ENCODE data around the gene RGS1. TPM values are rescaled to one million over a fixed set of nuclear protein-coding genes. Genes with fewer than 3 reads are reported as not detected.

RGS1 gene
- total RNA-seq, 4 donors from 2014 or later, result 7.4 to 55.9 (median 22.6) TPM

DNA sequence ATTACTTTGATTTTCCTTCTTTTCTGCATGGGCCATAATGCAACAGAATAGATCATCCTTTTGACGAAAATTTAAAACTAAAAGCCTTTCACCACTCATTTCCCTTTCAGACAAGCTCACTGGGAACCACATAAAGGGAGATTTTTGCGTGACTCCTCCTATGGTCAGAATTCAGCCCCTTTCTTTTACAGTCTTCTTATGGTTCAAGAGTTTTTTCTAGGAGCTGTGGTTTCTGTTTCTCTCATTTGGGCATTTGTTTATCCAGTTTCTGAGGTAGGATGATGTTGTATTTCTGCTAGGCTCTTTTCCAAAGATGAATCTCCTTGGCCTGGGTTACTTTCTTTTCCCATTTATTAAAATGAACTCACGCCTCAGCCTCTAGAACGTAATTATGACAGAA is 16.9 kb downstream of the RGS1 start:
- H3K27ac ChIP-seq, result peak overlapping the region in 3 of 4 donors; percentile 58 to 71 (median 59)

GRCh38 chr1:192592981-192593708 is 17.6 kb downstream of the RGS1 start:
- peak overlapping the region in 3 of 4 donors; percentile 59 to 71 (median 61) for H3K27ac ChIP-seq
- WGBS, 2 donors, result 85 to 97% methylated on average over 2 of the region's 2 CpGs
- DNase-seq, result no peak

More for the DNA sequence above, 16.9 kb downstream of the RGS1 start:
- intact Hi-C loops (cut with DNase I), result no loop called here
- H3K4me1 ChIP-seq, result no peaks in the 10 kb centered on the region
- H3K36me3 ChIP-seq, result no peaks in the 10 kb centered on the region
- H3K4me3 ChIP-seq, result no peak overlapping the region
- H3K9me3 ChIP-seq, result no peaks in the 10 kb centered on the region
- no peak for DNase-seq
- TF ChIP-seq, protein P1, sequence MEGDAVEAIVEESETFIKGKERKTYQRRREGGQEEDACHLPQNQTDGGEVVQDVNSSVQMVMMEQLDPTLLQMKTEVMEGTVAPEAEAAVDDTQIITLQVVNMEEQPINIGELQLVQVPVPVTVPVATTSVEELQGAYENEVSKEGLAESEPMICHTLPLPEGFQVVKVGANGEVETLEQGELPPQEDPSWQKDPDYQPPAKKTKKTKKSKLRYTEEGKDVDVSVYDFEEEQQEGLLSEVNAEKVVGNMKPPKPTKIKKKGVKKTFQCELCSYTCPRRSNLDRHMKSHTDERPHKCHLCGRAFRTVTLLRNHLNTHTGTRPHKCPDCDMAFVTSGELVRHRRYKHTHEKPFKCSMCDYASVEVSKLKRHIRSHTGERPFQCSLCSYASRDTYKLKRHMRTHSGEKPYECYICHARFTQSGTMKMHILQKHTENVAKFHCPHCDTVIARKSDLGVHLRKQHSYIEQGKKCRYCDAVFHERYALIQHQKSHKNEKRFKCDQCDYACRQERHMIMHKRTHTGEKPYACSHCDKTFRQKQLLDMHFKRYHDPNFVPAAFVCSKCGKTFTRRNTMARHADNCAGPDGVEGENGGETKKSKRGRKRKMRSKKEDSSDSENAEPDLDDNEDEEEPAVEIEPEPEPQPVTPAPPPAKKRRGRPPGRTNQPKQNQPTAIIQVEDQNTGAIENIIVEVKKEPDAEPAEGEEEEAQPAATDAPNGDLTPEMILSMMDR (IDR thresholded peaks at IDR 0.05), result no peak
- no peak for TF ChIP-seq POLR2A (IDR thresholded peaks at IDR 0.05)
- WGBS, 2 donors, result 46 to 71% methylated on average over 4 of the region's 4 CpGs
- no peaks in the 10 kb centered on the region for H3K27me3 ChIP-seq

DNA sequence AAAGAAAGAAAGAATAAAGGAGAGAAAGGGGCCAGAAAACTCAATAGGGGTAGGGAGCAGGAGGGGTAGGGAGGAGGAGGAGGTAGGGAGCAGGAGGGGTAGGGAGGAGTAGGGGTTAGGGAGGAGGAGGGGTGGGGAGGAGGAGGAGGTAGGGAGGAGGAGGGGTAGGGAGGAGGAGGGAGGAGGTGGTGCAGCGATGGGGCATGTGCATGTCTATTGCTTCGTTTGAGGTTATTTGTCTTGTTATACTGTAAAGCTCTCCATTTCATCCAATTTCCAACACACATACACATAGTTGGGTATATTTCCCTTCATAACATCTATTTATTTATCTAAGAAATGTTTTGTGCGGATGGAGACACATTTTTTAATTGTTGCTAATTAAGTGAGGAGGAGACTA is 19.7 kb downstream of the RGS1 start:
- intact Hi-C loops (cut with DNase I), result no loop called here
- no peak overlapping the region for H3K27ac ChIP-seq
- no peaks in the 10 kb centered on the region for H3K36me3 ChIP-seq
- no peaks in the 10 kb centered on the region for H3K27me3 ChIP-seq
- no peaks in the 10 kb centered on the region for H3K4me1 ChIP-seq
- no peak overlapping the region for H3K4me3 ChIP-seq
- DNase-seq, result no peak
- 65 to 67% methylated on average over 3 of the region's 3 CpGs for WGBS, 2 donors
- TF ChIP-seq POLR2A (IDR thresholded peaks at IDR 0.05), result no peak
- TF ChIP-seq, protein P1 (IDR thresholded peaks at IDR 0.05), result no peak
- no peaks in the 10 kb centered on the region for H3K9me3 ChIP-seq

More at GRCh38 chr1:192592981-192593708, 17.6 kb downstream of the RGS1 start:
- no peaks in the 10 kb centered on the region for H3K27me3 ChIP-seq
- H3K36me3 ChIP-seq, result no peaks in the 10 kb centered on the region
- TF ChIP-seq, protein P1 (IDR thresholded peaks at IDR 0.05), result no peak
- no peak for TF ChIP-seq POLR2A (IDR thresholded peaks at IDR 0.05)
- H3K4me3 ChIP-seq, result no peak overlapping the region
- intact Hi-C loops (cut with DNase I), result no loop called here
- no peaks in the 10 kb centered on the region for H3K9me3 ChIP-seq
- no peaks in the 10 kb centered on the region for H3K4me1 ChIP-seq

GRCh38 chr1:192598589-192598988 is 23.0 kb downstream of the RGS1 start:
- no peaks in the 10 kb centered on the region for H3K27me3 ChIP-seq
- H3K9me3 ChIP-seq, result no peaks in the 10 kb centered on the region

DNA sequence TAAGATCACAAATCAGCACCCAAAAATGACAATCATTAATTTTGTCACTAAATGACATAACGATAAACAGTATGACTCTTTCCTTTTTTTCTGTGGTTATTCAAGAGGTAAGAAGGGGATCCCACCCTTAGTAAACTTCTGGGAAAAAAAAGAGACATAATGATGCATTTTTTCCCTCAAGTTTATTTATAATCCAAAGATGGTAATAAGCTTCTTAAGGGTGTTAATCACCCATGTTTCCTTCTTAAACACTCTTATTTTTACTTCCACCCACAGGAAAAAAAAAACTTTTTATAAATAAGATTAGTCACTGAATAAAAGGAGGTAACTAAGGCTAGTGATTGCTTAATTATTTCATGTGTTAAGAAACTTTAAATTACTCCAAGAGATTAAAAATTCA is 24.7 kb downstream of the RGS1 start:
- 48 to 55% methylated on average over 1 of the region's 1 CpG for WGBS, 2 donors
- Histone ChIP-seq H3K27ac (no peak overlapping the region), H3K9me3 (no peaks in the 10 kb centered on the region), H3K4me3 (no peak overlapping the region), H3K36me3 (no peaks in the 10 kb centered on the region), H3K27me3 (no peaks in the 10 kb centered on the region), H3K4me1 (no peaks in the 10 kb centered on the region)
- intact Hi-C loops (cut with DNase I), result no loop called here
- DNase-seq, result no peak
- TF ChIP-seq, protein P1 (IDR thresholded peaks at IDR 0.05), result no peak
- no peak for TF ChIP-seq POLR2A (IDR thresholded peaks at IDR 0.05)

More at GRCh38 chr1:192598589-192598988, 23.0 kb downstream of the RGS1 start:
- Histone ChIP-seq H3K4me3 (no peak overlapping the region), H3K36me3 (no peaks in the 10 kb centered on the region), H3K27ac (no peak overlapping the region), H3K4me1 (no peaks in the 10 kb centered on the region)
- TF ChIP-seq, protein P1 (IDR thresholded peaks at IDR 0.05), result no peak
- TF ChIP-seq POLR2A (IDR thresholded peaks at IDR 0.05), result no peak
- 74 to 77% methylated on average over 3 of the region's 3 CpGs for whole genome bisulfite sequencing, 2 donors
- intact Hi-C loops (cut with DNase I), result no loop called here
- no peak for DNase-seq
